Activated T-helper 2 cell treated with anti-CD3 and anti-CD28 coated beads, Interferon-gamma antibody, Interleukin-2, Interleukin-4, amounts not matched to agents 10 μg/mL and 5 μg/mL and 100 μg/mL, durations not matched to agents 14 hours and 24 hours and 36 hours (primary cell): ENCODE measurements around the gene CSMD2. TPM values are rescaled to one million over a fixed set of nuclear protein-coding genes. Genes with fewer than 3 reads are reported as not detected.

Experiments
- DNase-seq: peaks from one replicate; pipeline ENCODE4 v3.0.0; 2021; ENCODE audit warnings: low spot score
- H3K27ac Mint-ChIP-seq: one replicate; pipeline ENCODE4 v1.8.0; 2021; ENCODE audit warnings: mixed read lengths
- H3K27me3 Mint-ChIP-seq: one replicate; pipeline ENCODE4 v1.8.0; 2021; ENCODE audit warnings: low read depth, mixed read lengths
- H3K36me3 Mint-ChIP-seq: one replicate; pipeline ENCODE4 v1.8.0; 2021; ENCODE audit warnings: low read depth, mixed read lengths
- H3K4me1 Mint-ChIP-seq: one replicate; pipeline ENCODE4 v1.8.0; 2021; ENCODE audit warnings: low read depth, mixed read lengths
- H3K4me3 Mint-ChIP-seq: one replicate; pipeline ENCODE4 v1.8.0; 2021; ENCODE audit warnings: low read depth, mild to moderate bottlenecking, moderate library complexity, mixed read lengths
- H3K9me3 Mint-ChIP-seq: one replicate; pipeline ENCODE4 v1.8.0; 2021; ENCODE audit warnings: mixed read lengths
- intact Hi-C: fragments of 100-400 bp; cut with micrococcal nuclease; formaldehyde crosslinking; loops from one replicate; pipeline ENCODE4 v1.15.1; 2023
- total RNA-seq: library from RNA; stranded (reverse); gene quantifications from 2 replicates; pipeline ENCODE4 v1.2.3, GENCODE V29; 2022

The CSMD2 gene
- total RNA-seq, 1 donor from 2014 or later: not detected

GRCh38 chr1:33624261-33624990 lies 540.6 kb downstream of the CSMD2 start:
- Mint-ChIP-seq H3K9me3 (no peaks in the 10 kb centered on the region), H3K36me3 (no peaks in the 10 kb centered on the region), H3K4me3 (no peak overlapping the region), H3K4me1 (no peaks in the 10 kb centered on the region), H3K27me3 (peaks cover 3% of the 10 kb centered on the region), H3K27ac (no peak overlapping the region)
- intact Hi-C loops: no loop called here
- no peak for DNase-seq

- DNase-seq: no peak
- Mint-ChIP-seq H3K27ac (no peak overlapping the region), H3K36me3 (no peaks in the 10 kb centered on the region), H3K4me1 (no peaks in the 10 kb centered on the region), H3K27me3 (peaks cover 3% of the 10 kb centered on the region), H3K9me3 (no peaks in the 10 kb centered on the region), H3K4me3 (no peak overlapping the region)
- intact Hi-C loops: no loop called here
Measured at GRCh38 chr1:33623811-33624210, 541.2 kb downstream of the CSMD2 start.

- H3K36me3 Mint-ChIP-seq: no peaks in the 10 kb centered on the region
- no peak overlapping the region for H3K4me3 Mint-ChIP-seq
- no peak overlapping the region for H3K27ac Mint-ChIP-seq
- DNase-seq: no peak
- peaks cover 2% of the 10 kb centered on the region for H3K27me3 Mint-ChIP-seq
- no peaks in the 10 kb centered on the region for H3K4me1 Mint-ChIP-seq
- no peaks in the 10 kb centered on the region for H3K9me3 Mint-ChIP-seq
- intact Hi-C loops: no loop called here
Measured at GRCh38 chr1:33622757-33623156, 542.3 kb downstream of the CSMD2 start.

DNA sequence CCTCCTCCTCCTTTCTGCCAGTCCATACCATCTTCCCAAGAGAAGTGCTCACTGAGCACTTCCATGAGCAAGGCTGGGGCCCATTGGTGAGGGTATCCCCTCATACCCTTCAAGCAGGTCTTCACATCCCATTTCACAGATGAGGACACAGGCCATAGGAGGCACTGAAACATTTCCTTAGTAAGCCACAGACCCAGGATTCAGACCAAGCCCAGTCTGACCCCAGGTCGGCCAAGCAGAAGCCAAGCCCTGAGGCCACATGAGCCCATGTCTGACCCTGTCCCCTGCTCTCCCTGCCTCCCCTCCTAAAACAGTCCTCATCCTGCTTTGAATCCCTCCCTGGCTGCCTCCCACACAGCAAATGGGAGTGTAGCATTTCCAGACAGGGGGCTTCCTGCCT lies 546.4 kb downstream of the CSMD2 start:
- peaks cover 7% of the 10 kb centered on the region for H3K27me3 Mint-ChIP-seq
- H3K4me3 Mint-ChIP-seq: no peak overlapping the region
- intact Hi-C loops: no loop called here
- DNase-seq: no peak
- H3K4me1 Mint-ChIP-seq: no peaks in the 10 kb centered on the region
- H3K9me3 Mint-ChIP-seq: no peaks in the 10 kb centered on the region
- H3K27ac Mint-ChIP-seq: no peak overlapping the region
- H3K36me3 Mint-ChIP-seq: no peaks in the 10 kb centered on the region

DNA sequence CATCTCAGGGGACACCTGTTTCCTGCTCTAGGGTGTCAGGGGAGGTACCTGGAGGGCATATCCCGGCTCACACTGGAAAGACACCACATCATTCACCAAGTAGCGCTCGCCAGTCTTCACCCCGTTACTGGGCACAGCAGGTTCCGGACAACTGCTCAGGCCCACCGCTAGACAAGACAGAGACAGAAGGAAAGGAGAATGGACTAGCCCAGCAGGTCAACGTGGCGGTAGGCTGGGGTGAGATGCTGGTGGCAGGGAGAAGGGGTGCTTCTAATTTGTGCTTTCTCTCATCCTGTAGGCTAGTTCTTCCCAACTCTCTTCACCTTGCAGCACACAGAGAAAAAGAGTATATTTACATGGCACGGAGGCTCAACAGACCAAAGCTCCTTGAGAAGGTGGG lies 547.6 kb downstream of the CSMD2 start:
- no peaks in the 10 kb centered on the region for H3K4me1 Mint-ChIP-seq
- no peaks in the 10 kb centered on the region for H3K36me3 Mint-ChIP-seq
- H3K4me3 Mint-ChIP-seq: no peak overlapping the region
- H3K27me3 Mint-ChIP-seq: peaks cover 10% of the 10 kb centered on the region
- no peak for DNase-seq
- intact Hi-C loops: no loop called here
- H3K9me3 Mint-ChIP-seq: no peaks in the 10 kb centered on the region
- H3K27ac Mint-ChIP-seq: no peak overlapping the region

DNA sequence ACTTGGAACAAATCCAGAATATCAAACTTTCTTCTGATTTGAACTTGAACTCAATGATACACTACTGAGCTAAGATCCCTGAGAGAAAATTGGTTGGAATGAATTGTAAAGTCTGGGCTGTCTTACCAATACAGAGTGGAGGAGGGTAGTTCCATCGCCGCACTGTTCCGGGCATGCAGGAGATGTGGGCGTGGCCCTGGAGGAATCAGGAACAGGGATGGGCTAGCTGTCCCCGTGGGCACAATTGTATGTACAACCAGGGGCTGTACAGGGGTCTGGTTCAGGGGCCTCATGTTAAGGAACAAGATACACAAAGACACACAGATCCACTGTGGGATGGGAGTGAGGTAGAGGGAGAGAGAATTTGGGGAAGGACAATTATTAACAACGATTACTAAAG lies 548.2 kb downstream of the CSMD2 start:
- Mint-ChIP-seq H3K4me1 (no peaks in the 10 kb centered on the region), H3K36me3 (no peaks in the 10 kb centered on the region)
- intact Hi-C loops: no loop called here

GRCh38 chr1:33615546-33615945 lies 549.5 kb downstream of the CSMD2 start:
- no peaks in the 10 kb centered on the region for H3K9me3 Mint-ChIP-seq
- intact Hi-C loops: no loop called here
- H3K36me3 Mint-ChIP-seq: no peaks in the 10 kb centered on the region
- H3K4me3 Mint-ChIP-seq: no peak overlapping the region
- no peak overlapping the region for H3K27ac Mint-ChIP-seq
- no peaks in the 10 kb centered on the region for H3K4me1 Mint-ChIP-seq
- peaks cover 10% of the 10 kb centered on the region for H3K27me3 Mint-ChIP-seq
- no peak for DNase-seq

More for the DNA sequence above, 548.2 kb downstream of the CSMD2 start:
- DNase-seq: no peak
- no peaks in the 10 kb centered on the region for H3K9me3 Mint-ChIP-seq
- no peak overlapping the region for H3K4me3 Mint-ChIP-seq
- no peak overlapping the region for H3K27ac Mint-ChIP-seq
- H3K27me3 Mint-ChIP-seq: peaks cover 10% of the 10 kb centered on the region

DNA sequence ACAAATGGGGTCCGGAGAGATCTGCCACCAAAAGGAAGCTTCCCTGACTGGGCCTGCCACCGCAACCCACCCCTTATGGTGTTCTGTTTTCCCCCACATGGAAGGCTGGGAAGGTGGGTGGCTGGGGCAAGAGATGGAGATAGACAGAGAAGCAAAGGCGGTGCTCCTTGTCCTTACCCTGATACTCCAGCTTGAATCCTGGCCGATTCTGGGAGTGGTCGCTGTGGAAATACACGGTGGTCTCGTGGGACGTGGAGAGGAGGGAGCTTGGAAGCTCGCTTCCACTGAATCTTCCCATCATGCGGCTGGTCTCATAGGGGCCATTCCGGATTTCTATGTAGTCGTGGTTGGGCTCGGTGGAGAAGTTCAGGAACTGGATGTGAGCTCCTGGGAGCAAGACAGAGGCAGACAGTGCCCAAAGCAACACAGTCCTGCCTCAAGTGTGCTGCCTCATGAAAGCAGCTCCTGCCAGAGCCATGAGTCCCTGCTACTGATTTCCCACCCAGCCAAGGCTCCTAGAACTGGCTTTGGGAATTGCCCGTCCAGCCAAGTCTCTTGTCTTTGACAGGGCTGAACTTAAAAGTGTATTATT lies 554.1 kb downstream of the CSMD2 start:
- intact Hi-C loops: no loop called here
- Mint-ChIP-seq H3K9me3 (no peaks in the 10 kb centered on the region), H3K4me1 (no peaks in the 10 kb centered on the region), H3K27ac (no peak overlapping the region), H3K27me3 (peaks cover 5% of the 10 kb centered on the region), H3K36me3 (no peaks in the 10 kb centered on the region), H3K4me3 (no peak overlapping the region)
- no peak for DNase-seq

- H3K36me3 Mint-ChIP-seq: no peaks in the 10 kb centered on the region
Measured at GRCh38 chr1:33610391-33610790, 554.6 kb downstream of the CSMD2 start.

DNA sequence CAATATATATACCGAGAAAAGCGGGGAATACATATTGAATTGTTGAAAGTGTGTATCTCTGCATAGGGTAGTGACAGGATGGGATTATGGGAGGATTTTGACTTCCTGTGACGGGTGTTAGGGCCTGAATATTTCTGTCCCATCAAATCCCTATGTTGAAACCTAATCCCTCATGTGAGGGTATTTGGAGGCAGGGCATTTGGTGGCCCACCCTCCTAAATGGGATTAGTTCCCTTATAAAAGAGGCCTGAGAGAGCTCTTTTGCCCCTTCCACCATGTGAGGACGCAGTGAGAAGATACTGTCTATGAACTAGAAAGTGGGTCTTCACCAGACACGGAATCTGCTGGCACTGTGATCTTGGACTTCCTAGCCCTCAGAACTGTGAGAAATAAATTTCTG lies 555.3 kb downstream of the CSMD2 start:
- Mint-ChIP-seq H3K9me3 (no peaks in the 10 kb centered on the region), H3K27me3 (peaks cover 5% of the 10 kb centered on the region), H3K4me3 (no peak overlapping the region), H3K36me3 (no peaks in the 10 kb centered on the region), H3K4me1 (no peaks in the 10 kb centered on the region), H3K27ac (no peak overlapping the region)
- intact Hi-C loops: no loop called here
- DNase-seq: no peak

More at GRCh38 chr1:33610391-33610790, 554.6 kb downstream of the CSMD2 start:
- H3K27ac Mint-ChIP-seq: no peak overlapping the region
- intact Hi-C loops: no loop called here
- no peaks in the 10 kb centered on the region for H3K9me3 Mint-ChIP-seq
- DNase-seq: no peak
- no peaks in the 10 kb centered on the region for H3K4me1 Mint-ChIP-seq
- no peak overlapping the region for H3K4me3 Mint-ChIP-seq
- H3K27me3 Mint-ChIP-seq: peaks cover 5% of the 10 kb centered on the region

- H3K9me3 Mint-ChIP-seq: no peaks in the 10 kb centered on the region
- DNase-seq: no peak
- intact Hi-C loops: no loop called here
- no peaks in the 10 kb centered on the region for H3K4me1 Mint-ChIP-seq
- no peak overlapping the region for H3K4me3 Mint-ChIP-seq
- no peak overlapping the region for H3K27ac Mint-ChIP-seq
- no peaks in the 10 kb centered on the region for H3K36me3 Mint-ChIP-seq
- peaks cover 5% of the 10 kb centered on the region for H3K27me3 Mint-ChIP-seq
Measured at GRCh38 chr1:33608825-33609400, 556.1 kb downstream of the CSMD2 start.

- DNase-seq: no peak
- Mint-ChIP-seq H3K4me1 (no peaks in the 10 kb centered on the region), H3K4me3 (no peak overlapping the region), H3K27me3 (no peaks in the 10 kb centered on the region), H3K27ac (no peak overlapping the region), H3K9me3 (no peaks in the 10 kb centered on the region), H3K36me3 (no peaks in the 10 kb centered on the region)
- intact Hi-C loops: no loop called here
Measured at GRCh38 chr1:33607444-33608005, 557.5 kb downstream of the CSMD2 start.

DNA sequence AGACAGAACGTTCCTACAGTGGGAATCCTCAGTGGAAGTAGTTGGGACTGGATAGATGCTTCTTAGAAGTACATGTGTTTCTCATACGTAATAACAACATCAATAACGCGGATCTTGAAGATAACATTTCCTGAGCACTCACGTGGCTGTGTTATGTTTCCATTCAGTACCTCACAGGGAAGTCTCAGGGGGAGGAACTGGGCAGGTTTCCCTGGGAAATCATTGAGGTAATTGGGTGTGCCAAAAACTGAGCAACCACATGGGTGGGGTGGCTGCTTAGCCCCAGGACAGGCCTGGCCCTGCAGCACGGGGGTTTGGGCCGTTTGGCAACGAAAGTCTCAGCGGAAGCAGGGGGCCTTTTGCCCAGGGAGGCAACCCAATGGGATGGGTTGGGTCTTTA lies 558.8 kb downstream of the CSMD2 start:
- Mint-ChIP-seq H3K9me3 (no peaks in the 10 kb centered on the region), H3K36me3 (no peaks in the 10 kb centered on the region), H3K4me3 (no peak overlapping the region), H3K27me3 (no peaks in the 10 kb centered on the region), H3K4me1 (no peaks in the 10 kb centered on the region), H3K27ac (no peak overlapping the region)
- DNase-seq: no peak
- intact Hi-C loops: no loop called here
